Stimulated activated naive CD4-positive, alpha-beta T cell treated with Interleukin-2 at 50 U/mL for 16 hours (primary cell): ENCODE data around the gene NR6A1.

Experiments
- DNase-seq: peaks from one replicate; lab custom pipeline; 2025; lab: John Stamatoyannopoulos, UW

The NR6A1 gene

DNA sequence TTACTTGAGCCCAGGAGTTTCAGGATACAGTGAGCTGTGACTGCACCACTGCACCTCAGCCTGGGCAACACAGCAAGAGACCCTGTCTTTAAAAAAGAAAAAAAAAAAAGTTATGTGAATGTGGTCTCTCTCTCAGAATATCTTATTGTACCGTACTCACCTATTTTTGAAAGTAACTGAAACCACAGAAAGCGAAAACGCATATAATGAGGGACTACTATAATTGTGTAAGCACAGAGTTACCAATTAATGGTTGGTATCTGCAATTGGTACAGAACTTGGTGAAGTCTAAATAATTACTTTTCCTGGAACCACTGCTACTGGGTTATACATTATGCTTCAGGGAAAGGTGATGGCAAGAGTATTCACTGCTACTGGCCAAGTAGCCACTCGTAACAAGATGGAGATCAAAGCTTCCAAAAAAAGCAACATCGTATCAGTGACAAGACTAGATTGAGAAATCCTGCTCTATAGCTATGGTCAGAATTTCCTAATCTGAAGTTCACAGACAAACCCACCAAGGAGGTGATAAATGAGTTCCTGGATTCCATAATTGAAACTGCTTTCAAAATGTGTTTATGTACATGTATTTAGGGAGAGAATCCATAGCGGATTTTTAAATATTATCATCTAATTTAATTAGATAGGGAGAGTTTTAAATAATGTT is 82.7 kb downstream of the NR6A1 start:
- DNase-seq: no peak

DNA sequence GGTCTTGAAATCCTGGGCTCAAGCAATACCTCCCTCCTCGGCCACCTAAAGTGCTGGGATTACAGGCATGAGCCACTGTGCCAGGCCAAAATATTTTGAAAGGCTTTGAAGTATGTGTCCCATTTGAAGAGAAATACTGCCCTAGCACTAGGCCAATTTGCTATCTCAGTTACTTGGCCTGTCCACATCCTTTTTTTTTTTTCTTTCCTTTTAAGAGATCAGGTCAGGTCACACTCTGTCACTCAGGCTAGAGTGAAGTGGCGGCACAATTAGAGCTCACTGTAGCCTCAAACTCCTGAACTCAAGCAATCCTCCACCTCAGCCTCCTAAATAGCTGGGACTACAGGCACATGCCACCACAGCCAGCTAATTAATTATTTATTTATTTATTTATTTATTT is 84.2 kb downstream of the NR6A1 start:
- DNase-seq: no peak

DNA sequence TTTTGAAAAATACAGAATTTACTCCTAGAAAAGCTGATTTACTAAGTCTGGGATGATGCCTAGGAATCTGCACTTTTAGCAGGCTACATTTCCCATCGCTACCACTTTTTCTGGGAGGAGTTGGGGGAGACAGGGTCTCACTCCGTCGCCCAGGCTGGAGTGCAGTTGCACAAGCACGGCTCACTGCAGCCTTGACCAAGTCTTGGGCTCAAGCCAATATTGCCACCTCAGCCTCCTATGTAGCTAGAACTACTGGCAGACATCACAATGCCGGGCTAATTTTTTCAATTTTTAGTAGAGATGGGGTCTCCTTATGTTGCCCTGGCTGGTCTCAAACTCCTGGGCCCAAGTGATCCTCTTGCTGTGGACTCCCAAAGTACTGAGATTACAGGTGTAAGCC is 85.9 kb downstream of the NR6A1 start:
- DNase-seq: no peak

DNA sequence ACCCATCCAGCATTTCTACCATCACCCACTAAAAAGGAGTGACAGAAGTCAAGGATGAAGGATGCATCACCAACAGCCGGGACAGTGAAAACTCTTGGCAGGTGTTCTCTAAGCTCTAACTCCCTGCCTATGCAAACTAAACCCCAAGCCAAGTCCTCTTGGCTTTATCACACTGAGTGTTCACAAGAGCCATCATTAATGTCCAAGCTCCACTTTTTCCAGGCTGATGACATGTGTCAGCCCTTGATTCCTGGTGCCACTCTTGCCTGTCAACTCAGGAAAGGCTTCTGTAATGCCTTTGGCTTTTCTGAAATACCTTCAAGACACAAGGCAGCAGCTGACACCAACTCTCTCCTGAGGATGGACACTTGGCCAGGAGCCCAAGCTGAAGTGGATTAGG is 86.9 kb downstream of the NR6A1 start:
- no peak for DNase-seq

DNA sequence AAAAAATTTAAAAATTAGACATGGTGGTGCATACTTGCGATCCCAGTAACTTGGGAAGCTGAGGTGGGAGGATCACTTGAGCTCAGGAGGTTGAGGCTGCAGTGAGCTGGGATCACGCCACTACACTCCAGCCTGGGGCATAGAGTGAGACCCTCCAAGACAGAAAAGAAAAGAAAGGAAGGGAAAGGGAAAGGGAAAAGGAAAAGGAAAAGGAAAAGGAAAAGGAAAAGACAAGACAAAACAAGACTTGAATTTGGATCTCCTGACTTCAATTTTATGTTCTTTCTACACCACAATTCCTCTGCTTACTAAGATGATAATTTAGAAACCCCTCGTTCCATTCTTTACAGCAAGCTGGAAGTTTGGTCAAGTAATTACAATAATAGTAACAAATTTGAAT is 88.1 kb downstream of the NR6A1 start:
- no peak for DNase-seq

DNA sequence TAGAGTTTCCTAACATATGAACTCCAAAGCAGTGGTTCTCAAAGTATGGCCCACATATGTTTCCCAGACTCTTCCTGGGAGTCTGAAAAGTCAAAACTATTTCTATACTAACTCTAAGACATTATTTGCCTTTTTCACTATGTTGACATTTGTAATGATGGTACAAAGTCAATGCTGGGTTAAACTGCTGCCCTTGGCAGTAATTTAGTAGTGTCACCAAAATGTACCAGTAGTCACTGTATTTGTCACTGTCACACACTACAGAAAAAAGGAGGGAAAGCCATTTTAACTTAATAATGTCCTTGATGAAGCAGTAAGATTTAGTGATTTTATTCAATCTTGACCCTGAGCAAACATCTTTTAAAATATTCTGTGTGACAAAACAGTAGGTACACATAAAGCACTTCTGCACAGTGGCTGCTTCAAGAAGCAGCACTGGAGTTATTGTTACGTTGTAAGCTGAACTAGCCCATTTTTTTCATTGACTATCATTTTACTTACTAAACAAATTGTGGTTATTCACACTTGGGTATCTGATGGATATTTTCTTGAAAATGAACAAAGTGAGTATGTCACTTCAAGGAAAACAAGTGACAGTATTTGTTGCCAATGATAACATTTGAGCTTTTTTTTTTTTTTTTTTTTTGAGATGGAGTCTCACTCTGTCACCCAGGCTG is 90.3 kb downstream of the NR6A1 start:
- DNase-seq: no peak

DNA sequence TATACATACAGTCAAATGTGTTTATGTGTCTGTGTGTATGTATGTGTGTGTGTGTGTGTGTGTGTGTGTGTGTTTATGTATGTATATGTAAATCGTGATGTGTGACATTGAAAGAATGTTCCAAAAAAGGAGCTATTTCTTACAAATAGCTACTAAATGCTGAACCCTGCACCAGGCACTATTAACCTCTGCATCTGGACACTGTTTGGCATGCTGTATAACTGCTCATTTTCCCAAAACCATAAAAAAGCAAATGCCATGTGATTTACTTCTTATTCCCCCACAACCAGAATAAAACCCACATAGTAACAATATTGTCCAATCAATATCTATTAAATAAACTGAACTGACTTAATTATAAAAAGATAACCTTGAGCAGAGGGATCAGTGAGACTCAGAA is 91.1 kb downstream of the NR6A1 start:
- DNase-seq: no peak

DNA sequence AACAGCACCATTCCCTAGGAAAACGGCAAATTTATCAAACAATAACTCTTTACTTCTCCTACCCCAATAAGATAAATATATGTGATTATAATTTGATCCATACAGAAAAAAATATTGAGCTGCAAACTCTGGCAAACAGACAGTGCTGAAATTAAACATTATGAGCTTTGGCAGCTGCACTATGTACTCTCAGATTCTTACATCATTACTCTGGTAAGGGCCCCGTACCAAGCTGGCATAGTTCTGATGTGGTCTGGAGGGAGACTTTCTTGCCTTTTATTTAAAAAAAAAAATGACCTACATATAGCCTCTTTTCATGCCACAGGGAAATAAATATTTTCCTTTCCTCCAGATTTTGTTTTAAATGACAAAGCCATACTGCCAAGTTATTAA is 95.0 kb downstream of the NR6A1 start:
- DNase-seq: no peak

DNA sequence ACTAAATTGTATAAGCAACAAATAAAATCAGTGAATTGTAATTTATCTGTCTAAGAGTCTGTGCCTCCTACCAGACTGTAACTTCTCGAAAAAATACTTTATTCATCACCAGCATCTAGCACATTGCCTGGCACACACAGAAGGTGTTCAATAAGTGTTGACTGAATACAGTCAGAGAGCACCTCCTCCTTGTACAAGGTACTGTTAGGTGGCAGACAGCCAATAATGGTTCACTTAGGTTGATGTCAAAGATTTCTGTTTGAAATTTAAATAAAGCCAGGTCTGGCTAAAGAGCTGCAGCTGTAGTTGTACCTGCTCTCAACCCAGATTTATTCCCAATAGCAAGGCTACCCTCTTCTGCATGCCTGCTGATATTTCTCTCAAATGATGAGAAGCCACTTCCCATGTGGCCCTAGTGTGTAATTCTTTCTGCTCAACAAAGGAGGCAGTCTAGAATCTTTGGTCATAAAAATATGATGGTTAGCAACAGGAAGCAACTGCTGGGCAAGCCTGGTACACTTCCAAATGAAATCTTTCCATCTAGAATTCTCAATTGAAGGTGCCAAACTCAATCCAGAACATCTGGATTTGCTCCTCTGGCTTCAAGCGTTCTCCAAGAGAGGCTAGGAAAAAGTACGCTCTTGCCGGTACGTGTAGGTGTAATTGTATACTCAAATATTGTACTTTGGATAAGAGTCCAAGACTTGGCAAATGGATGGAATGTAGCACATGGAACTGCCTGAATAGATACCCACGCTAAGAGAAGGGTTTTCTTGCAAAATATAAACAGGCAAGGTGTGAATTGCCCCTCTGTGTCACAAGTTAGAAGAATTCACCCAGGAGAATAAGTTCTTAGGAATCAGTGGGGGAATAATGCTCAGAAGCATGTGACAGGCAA is 95.6 kb downstream of the NR6A1 start:
- no peak for DNase-seq

DNA sequence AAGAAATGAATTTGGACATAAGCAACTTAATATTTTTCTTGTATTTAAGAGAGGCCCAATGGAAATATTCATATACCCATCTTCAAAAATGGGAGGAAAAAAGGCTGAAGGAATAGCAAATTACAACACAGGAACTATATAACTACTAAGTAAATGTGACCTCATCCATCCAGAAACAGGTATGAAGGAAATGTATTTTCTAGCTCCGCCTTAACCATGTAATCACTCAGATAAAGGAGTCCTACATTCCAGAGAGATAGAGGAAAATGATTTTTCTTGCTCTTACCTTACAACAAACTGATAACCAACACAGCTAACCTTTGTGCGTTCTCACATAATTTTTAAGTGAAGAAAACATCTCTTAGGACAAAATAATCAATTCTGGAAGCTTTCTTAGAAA is 96.5 kb downstream of the NR6A1 start:
- DNase-seq: no peak

DNA sequence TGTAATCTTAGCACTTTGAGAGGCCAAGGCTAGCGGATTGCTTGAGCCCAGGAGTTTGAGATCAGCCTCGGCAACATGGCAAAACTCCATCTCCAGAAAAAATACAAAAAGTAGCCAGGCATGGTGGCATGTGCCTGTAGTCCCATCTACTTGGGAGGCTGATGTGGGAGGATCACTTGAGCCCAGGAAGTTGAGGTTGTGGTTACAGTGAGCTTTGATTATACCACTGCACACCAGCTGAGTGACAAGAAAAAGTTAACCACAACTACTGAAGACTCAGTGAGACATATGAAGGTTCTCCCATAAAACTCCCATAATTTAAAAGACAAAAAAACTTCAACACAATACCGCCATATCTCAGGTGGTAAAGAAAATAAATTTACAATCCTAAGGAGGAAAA is 98.0 kb downstream of the NR6A1 start:
- no peak for DNase-seq

DNA sequence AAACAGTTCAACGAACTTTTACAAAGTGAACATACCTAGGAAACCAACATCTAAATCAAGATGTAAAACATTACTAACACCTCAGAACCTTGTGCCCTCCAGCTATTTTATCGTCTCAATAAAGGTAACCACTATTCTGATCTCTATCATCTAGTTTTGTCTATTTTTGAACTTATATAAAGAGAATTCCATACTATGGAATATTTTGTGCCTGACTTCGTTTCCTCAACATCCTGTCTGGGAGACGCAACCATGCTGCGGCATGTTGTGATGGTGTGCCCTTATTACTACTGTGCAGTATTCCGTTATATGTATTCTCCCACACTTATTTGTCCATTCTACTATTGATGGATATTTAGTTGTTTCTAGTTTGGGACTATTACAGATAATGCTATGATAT is 99.2 kb downstream of the NR6A1 start:
- no peak for DNase-seq

DNA sequence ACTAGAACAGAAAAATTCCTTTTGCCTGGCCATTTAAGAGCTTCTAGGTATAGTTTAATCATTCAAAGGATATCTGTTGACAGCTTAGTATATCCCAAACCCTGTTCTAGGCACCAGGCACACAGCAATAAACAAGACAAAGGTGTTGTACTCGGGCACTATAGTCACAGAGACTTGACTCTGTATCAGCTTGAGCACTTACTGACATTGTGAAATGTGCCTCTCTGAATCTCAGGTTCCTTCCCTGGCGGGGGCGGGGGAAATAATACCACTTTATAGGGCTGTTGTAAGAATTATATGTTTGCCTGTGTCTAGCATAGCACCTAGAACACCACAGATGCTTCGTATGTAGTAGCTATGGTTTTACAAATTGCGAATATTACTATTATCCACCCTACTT is 104.5 kb downstream of the NR6A1 start:
- DNase-seq: no peak

DNA sequence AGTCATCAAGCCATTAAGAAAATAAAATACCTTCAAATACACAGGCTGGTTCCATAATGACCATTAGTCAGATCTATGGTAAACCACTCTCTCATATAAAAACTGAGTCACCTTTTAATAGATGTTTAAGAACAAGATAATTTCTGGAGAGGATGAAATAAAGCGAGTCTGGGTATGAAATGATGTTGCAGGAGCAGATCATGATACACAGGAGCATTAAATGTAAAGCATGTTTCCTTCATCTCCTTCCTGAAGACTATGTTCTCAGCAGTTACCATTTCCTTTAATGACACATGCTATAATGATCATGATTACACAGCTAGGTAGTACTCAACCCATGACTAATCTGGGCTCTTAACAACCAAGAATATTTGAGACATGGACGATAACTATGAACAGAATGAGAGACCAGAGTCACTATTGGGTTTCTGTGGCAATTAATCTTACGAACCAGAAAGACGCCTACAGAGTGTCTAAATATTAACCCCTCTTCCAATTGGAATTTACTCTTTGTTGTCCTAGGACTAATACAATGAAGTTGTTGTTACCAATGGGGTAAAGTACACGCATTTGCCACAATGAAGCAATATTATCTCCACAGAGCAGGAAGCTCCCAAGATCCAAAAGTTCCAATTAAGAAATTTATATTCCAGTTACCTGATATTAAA is 105.6 kb downstream of the NR6A1 start:
- DNase-seq: no peak

DNA sequence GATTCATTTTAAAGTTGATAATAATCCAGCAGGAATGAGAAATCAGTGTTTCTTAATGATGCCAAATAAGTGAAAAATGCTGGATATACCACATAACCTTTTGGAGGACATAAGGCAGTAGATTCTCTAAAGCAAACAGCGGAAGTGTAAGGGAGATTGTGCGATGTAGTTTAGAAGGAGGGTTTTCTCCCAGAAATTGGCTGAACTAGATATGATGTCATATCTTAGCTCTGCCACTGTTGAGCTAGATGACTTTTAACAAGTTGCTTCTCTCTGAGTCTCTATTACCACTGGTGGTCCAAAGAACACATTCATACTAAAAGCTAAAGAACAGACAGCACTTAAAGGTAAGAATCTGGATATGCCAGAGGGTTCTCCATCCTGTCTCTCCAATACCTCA is 107.0 kb downstream of the NR6A1 start:
- DNase-seq: no peak

DNA sequence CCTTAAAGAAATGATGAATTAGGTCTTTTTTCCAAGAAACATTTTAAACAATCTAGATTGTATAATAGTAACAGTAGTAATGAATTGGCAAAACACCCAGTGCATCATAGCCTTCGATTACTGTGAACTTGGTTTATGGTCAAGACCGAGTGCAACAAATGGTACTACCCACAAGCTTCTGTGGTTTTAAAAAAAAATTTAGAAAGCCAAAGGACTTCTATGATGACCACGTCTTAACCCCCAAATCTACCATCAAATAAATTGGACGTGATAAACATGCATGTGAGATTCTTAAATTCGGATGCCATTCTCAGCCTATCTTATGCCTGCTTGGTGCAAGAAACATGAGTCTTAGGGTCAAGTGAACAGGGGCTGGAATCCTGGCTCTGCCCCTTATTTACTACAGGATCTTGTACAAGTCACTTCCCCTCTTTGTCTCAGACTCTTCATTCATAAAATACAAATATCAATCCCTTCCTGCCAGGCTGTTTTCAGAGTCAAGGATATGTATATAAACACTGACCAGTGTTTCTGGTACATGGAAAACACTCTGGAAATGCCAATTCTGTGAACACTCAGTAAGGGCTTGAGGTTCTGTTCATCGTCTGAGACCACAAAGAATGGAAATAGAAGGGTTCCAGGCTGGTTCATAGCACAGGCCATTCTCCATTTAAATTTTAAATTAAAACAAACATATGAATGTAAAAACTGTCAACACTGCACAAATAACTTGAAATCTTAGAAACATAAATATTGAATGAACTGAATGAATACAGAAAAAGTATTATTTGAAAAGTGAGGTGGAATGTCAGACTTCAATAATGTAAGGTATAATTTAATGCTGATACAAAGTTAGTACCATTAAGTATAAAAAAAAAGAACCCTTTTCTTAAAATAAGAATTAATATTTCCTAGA is 107.8 kb downstream of the NR6A1 start:
- DNase-seq: no peak

DNA sequence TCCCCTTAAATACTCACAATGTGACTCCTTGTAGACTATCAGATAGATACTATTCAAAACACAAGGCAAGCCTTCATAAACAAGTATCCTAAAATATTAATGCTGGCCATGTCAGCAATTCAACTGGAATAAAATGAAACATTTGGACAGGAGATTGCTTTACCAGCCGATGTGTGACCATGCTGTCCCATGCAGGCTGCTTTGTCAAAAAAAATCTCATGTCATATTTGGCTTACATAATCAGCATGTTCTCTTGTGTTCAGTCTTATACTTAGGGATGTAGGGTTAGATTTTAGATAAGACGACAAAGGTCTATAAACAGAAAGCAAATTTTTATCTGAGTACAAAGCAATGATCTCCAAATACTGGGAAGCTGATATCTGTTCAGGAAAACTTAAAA is 108.5 kb downstream of the NR6A1 start:
- no peak for DNase-seq

DNA sequence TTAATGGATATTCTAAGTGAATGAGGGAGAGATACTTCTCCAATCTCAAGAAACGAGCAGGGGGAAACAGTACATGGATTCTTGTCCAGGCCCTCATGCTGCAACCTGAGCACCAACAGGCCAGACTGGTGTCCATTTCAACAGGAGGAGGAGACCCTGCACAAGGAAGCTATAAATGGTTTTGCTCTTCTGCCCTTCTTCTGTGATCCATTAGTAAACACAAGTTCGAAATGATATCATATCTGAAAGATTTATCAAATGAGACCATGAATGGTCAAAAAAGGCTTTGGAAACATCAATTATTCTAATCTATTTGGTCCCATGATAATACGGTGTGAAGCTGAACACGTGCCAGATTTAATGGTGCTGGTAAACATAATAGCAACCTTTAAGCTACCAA is 109.8 kb downstream of the NR6A1 start:
- DNase-seq: no peak

DNA sequence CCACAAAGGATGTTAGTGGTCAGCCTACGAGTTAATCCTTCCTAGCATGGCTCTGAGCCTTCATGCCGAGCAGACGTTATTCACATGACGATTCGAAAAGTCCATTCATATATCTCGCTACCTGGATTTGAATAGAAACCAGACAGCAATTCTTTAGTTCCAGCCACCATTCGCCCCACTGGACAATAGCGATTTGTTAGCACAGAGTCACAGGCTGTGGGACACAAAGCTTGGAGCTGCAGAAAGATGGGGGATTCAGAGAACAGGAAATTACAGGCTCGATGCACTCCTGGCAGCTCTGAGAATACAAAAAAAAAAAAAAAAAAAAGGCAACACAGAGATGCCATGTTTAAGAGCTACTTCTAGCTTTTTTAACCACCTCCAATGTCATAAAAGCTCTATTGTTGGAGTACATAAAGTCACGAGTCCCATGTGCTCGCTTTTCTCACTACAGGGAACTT is 110.7 kb downstream of the NR6A1 start:
- no peak for DNase-seq

DNA sequence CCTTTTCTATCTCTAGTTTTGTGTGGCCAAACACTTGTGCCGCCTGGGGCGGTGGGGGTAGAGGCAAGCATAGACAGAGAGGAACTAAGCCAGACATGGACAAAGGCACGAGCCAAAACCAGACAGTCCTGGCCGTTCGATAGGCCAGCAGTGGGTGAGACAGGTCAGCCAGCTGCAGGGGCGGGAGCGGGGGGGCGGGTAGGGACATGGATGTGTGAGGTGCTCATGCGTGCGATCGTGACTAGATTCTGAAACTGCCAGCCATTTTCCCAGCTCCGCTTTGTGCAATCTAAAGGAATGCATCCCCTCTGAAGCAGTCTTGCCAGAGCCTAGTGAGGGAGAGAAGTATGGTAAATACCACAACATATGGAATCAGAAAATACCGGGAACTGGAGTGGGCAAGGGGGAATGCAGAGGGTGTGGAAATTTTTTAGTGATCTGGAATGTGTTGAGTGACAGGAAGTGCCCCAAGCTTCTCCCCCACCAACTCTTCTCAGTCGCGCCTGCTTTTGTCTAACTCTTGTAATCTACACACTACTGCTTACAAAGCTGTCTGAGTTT is 111.9 kb downstream of the NR6A1 start:
- peak; percentile 14 for DNase-seq
